Activated CD4-positive, alpha-beta T cell treated with anti-CD3 and anti-CD28 coated beads, Interleukin-2, Interleukin-6, amounts not matched to agents 100 ng/mL and 50 ng/mL, durations not matched to agents 16 hours and 8 hours (primary cell): ENCODE measurements around the gene MYO3B.
"Not testable (repeated sequence)": the region's sequence is repeated elsewhere in the genome, so short reads cannot be mapped to it uniquely, and the experiment has no call there.

Experiments used
- DNase-seq: peaks from one replicate; pipeline ENCODE4 v3.0.0-alpha.2; 2020

MYO3B gene

DNA sequence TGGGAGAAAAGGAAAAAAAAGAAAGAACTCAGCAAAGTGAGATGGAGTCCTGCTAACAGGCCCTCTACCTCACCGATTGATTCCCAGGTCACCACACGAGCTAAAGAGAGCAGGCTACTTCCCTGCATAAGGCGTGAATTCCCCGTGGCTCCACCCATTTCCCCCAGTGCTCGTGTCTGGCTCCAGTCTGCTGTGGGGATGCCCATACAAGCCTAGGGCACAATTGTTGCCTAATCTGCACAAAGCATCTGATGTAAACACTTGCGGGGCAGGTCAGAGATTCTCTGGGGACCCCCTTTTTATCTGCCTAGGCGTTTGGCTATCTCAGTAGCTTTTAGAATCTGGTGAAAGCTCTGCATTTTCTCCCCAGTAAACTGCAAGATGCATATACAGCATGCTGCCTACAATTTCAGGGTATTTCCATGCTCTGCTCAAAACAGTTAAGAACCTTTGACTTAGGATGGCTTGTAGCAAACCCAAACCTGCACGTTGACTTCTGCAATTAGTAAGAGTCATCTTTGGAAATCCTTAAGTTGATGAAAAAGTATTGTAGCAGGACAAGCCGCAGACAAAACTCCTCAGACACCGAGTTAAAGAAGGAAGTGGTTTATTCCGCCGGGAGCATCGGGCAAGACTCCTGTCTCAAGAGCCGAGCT lies 34.8 kb downstream of the MYO3B start:
- no peak for DNase-seq

DNA sequence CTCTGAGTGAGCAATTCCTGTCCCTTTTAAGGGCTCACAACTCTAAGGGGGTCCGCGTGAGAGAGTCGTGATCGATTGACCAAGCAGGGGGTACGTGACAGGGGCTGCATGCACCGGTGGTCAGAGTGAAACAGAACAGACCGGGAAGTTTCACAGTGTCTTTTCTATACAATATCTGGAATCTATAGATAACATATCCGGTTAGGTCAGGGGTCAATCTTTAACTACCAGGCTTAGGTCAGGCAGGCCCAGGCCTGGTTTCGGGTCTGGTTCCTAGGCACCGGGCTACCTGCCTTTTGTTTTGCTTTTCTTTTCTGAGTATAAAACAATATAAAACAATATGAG lies 35.3 kb downstream of the MYO3B start:
- not testable (repeated sequence) for DNase-seq

DNA sequence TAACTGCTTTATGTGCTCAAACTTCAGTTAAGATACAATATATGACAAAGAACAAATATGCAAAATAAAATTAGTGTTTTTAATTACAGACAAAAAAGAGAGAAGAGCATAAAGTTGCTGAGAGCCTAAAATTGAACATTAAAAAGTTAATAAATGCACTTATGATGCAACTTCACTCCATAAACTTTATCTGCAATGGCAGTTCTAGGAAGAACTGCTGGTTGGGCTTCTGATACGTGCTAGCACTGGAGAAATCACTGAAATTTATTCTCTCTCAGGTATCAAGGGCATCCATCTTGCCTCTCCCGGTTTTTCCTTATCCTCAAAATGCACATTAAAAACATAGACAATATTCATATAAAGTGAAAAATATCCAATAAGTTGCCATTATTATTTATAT lies 35.7 kb downstream of the MYO3B start:
- DNase-seq: no peak

DNA sequence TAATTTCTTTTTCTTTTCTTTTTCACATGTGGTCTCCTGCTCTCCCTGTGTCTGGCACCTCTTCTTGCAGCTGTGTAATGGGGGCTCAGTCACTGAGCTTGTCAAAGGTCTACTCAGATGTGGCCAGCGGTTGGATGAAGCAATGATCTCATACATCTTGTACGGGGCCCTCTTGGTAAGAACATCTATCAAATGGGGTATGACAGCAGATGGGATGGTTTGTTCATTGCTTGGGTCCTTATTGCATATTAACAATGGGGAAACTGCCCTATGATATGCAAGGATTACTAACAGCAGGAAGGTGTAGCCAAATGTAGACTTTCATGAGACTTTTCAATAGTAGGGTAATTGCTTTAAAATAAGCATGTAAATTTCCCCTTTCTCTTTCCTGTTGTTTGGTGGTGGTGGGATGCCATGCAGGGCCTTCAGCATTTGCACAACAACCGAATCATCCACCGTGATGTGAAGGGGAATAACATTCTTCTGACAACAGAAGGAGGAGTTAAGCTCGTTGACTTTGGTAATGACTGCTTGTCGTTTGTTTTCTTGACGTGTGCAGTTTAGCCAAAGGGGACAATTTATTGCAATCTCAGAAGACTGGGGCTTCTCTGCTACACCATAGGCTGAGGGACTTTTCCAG lies 36.5 kb downstream of the MYO3B start:
- DNase-seq: no peak

DNA sequence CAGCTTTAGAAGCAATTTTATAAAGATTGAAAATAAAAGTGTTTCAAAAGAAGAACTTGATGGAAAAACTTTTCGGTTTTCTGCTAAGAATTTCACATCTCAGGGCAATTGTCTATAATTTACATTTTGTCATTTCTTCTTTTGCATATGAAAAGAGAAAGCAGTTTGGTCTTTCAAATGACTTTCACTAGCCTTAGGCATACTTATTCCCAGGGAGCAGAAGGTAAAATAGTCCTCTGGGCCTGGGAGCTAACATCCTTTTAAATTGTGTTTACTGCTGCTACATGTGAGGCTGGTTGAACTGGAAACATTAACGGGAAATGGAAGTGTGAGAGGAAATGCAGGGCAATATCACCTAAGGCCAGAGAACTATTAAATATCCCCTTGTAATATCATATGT lies 37.1 kb downstream of the MYO3B start:
- DNase-seq: no peak

DNA sequence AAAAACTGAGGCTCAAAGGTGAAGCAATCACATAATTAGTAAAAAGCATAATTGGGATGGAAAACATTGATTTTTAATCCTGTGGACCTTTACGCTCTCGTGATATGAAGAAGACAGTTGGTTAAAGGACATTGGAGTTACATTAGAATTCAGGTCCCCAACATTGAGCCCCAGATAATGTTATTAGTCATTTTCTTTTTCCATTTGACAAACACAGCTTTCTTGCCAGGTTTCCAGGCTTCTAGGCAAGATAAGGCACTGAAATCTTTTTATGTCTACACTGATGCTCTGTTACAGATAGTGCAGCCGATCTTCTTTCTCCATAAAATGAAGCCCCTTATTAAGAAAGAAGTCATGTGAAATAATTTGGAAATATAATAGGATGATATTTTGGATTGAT lies 38.5 kb downstream of the MYO3B start:
- no peak for DNase-seq

DNA sequence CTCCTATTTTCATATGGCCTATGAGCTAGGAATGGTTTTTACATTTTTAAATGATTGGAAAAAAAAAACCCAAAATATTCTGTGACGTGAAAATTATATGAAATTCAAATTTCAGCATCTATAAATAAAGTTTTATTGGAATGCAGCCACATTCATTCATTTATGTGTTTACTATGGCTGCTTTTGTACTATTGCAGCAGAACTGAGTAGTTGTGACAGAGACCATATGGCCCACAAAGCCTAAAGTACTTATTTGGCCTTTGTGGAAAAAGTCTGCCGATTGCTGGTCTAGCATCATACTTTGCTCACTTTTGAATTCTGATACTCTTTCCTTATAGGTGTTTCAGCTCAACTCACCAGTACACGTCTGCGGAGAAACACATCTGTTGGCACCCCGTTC lies 39.0 kb downstream of the MYO3B start:
- DNase-seq: no peak

DNA sequence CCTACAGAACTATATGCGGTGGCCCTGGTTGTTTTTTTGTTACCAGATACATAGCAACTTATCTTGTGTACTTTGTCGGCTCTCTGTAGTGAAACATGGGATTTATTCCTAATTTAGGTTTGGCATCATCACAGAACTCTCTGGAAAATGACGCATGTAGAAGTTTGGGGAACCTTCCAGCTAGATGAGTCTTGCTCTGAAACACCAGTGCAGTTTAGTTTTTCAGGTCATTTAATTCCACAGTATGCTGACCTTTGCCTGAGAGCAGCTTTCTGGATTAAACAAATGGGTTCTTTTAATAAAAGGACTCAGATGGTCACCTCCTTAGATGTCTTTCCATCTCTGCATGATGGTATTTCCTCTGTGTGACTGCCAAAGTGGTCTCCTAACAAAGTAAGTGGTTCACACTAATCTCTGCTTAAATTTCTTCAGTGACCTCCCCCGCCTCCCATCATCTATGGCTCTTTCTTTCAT lies 39.9 kb downstream of the MYO3B start:
- no peak for DNase-seq

DNA sequence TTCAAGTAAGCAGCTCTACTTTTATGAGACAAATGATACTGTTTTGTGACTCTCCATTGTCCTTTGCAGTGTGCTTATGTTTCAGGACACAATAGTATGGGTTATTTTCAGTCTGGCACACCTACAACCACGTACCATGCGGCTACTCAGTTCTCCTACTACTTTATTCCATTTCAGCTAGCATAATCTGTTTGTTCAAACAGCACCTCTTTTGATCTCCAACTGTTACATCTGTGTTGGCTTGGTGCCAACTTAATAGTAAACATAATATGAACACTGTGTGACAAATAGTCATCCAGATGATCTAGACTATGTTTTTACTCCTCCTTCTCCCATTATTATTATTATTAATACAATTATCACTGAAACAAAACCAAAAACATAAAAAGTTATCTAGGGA lies 40.5 kb downstream of the MYO3B start:
- no peak for DNase-seq

DNA sequence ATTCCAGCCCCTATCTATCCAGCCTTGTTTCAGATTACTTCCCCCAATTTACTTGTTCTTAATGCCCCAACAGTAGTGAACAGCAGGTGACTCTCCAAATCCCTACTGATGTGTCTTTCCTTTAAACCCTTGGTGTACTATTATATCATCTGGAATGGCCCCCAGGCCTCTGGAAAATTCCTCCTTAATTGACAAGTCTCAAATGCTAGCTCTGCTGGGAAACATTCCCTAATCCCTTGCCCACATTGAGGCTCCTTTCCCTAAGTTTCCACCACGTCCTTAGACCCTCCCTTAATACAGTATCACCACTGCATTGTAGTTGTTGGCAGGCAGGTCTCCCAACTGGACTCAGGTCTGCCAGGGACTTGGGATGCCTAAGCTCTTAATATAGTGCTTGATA lies 41.0 kb downstream of the MYO3B start:
- DNase-seq: no peak

DNA sequence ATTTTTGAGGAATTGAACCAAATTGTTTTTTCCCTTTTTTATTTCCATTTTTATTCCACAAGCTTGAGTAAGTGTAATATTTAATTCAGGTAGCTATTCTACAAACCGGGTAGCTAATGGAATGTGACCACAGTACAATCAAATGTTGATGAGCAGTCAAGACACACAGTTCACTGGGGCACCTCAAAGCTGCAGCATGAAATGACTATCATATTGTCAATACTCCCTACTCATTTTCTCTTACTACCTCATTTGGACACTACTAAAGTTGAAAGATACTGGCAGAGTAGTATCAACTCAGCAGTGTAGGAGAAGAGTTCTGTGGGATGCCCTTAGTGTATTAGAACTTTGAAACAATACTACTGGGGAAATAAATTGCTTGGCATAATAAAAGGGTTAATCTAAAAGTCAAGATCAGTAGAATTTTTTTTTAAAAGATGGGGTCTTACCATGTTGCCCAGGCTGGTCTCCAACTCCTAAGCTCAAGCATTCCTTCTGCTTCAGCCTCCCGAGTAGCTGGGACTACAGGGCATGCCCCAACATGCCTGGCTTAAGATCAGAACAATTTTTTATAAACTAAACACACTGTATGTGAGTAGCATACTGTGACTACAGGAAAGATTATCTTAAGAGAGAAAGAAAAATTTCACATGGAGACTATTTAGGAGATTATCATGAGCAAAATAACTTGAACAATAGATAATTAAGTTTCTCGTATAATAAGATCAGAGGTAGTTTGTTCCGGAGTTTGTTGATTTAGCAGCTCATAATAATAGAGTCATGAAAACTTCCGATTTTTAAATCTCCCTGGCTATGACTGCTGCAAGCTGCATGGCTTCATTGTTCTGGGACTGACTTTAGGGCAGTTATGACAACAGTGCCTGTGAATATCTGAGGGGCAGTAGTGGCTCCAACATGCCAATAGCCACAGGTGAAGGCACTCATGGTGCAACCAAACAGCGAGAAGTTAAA lies 43.7 kb downstream of the MYO3B start:
- no peak for DNase-seq

DNA sequence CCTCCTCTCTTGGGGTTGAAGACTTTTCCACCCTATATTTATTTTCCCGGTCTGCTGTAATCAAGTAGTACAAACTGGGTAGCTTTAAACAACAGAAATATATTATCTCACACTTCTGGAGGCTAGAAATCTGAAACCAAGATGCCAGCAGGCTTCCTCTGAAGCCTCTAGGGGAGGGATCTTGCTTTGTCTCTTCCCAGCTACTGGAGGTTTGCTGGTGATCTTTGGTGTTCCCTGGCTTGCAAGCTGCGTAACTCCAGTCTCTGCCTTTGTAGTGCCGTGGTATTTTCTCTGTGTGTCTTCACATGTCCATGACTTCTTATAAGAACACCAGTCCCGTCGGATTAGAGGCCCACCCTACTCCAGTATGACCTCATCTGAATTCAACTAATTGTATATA lies 44.4 kb downstream of the MYO3B start:
- DNase-seq: no peak

DNA sequence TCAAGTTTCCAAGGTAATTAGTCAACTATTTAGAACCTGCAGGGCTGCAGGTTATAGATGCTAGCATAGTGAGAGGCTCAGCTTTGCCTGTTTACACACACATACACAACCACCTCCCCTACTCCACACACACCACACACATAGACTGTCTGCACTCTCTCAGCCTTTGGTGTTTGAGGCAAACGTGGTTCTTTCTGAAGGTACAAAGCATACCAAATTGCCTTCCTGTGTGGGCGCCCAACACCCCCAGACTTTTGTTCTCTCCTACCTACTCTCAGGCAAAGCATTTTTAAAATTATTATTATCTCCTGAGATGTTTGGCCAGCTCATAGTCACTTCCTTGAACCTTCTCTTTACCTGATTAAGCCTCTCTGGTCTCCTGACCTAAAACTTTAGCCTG lies 44.9 kb downstream of the MYO3B start:
- no peak for DNase-seq

DNA sequence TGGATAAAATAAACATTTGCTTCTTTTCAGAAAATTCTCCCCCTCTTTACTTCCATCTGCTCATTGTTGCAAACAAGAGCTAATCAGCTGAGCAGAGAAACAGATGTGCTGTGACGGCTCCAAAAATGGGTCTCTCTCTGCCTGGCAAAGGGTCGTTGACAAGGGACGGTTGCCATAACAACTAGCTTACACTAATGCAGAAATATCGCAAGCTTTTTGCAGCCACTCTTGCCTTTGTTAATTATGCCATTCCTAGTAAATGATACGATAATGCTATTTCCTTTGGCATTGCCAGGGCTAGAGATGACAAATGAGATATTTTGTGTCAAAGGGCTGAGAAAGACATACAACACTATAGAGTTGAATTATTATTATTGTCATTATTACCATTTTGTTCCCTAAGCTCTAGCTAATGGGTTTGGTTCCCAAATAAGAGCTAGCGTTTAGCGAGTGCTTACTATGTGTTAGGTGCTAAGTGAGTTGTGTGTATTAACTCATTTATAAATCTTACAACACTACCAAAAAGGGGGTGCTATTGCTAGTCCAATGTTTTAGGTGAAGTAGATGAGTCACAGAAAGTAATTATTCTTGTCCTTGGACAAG lies 46.8 kb downstream of the MYO3B start:
- DNase-seq: no peak

DNA sequence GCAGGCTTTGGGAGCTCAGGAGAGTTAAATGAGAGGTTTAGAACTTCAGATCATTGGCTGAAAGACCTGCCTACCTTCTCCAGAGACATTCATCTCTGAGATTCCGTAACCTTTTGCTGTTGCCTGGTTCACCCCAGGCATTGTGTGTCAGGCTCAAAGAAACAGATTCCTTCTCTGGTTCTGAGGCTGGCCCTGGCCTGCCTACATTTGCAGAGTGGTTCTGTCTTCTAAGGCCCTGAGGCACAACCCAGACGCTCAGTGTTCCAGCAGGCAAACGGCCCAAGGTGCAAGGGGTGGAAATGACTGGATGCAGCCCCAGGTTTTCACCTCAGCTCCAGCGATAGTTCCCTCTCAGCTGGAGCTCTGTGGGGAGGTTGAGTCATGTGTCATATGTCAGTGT lies 48.3 kb downstream of the MYO3B start:
- DNase-seq: no peak

DNA sequence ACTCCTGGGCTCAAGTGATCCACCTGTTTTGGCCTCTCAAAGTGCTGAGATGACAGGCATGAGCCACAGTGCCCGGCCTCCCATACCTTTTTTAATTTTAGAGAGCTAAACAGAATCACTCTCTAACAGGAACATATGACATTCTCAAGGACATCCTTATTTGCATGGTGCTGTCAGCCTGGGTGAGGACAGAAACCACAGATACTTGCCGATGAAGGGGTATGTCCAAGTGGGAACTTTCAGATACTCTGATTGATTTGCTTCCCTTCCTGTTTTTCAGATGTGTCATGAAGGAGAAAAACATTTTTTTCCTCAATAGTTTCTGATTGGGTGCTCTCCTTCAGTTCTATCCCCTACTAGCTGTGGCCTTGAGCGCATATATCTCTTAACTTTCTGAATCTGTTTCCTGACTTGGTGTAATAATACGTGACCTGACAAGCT lies 49.6 kb downstream of the MYO3B start:
- no peak for DNase-seq

DNA sequence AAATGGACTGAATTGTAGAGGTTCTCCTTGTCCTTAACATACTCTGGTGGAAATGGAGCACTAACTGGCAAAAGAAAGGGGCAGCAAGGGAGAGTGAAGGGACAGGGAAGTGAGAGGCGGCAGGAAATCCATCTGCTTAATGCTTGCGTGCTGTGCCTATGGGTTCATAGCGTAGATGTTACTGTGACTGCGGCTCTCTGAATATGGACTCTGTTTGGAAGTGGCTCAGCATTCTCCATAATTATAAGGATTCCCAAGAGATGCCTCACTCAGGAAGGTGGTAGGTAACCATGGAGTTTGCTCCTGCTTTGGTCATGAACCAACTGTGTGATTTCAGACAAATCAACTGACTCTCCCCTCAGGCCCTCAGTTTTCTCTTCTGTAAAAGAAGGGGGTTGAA lies 50.0 kb downstream of the MYO3B start:
- DNase-seq: no peak

DNA sequence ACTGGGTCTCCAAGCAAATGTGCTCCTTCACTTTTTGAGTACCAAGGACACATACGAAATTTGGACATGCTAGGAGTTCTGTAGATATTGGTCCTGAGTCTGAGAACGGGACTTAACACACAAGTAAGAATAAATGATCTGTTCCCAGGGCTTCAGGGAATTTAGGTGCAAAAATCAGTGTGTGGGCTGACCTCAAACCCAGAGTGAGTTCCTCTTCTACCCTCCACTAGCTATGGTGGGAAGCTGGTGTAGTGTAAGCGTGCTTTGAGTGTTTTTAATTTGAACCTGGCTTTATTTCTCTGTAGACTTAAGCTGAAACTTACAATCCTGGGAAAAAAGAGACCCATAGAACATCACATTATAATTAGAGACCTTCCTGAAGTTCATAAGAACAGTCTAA lies 50.5 kb downstream of the MYO3B start:
- DNase-seq: no peak

DNA sequence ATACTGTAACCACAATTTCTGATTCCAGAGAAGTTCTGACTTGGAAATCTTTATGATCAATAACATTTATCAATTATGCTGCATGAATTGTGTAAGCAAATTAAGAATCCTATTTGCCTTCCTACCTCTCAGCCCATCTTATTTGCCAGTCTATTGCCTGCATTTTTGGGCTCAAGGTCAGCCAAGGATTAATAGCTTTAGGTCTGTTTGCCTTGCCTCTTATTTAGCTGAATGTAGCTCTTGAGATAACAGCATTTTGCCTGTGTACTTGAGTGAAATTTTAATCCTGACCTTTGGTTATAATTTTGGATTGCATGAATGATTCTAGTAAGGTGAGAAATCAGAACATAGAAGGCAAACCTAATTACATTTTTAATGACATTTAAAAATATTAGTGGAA lies 51.2 kb downstream of the MYO3B start:
- DNase-seq: no peak

DNA sequence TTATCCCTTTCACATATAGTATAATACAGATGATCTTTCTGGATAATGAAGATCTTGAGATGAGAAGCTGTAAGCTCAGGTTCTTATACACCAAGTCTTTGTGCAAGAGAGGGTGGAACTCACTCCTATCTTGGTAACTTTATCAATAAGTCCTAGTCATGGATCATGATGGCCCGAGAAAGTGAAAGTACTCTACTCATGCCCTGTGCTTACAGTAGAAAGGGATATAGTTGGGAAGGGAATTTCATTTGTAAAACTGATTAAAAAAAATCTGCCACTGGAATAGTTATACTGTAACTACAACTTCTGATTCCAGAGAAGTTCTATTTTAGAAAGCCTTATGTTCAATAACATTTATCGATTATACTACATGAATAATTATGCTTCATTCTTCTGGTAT lies 51.8 kb downstream of the MYO3B start:
- no peak for DNase-seq

DNA sequence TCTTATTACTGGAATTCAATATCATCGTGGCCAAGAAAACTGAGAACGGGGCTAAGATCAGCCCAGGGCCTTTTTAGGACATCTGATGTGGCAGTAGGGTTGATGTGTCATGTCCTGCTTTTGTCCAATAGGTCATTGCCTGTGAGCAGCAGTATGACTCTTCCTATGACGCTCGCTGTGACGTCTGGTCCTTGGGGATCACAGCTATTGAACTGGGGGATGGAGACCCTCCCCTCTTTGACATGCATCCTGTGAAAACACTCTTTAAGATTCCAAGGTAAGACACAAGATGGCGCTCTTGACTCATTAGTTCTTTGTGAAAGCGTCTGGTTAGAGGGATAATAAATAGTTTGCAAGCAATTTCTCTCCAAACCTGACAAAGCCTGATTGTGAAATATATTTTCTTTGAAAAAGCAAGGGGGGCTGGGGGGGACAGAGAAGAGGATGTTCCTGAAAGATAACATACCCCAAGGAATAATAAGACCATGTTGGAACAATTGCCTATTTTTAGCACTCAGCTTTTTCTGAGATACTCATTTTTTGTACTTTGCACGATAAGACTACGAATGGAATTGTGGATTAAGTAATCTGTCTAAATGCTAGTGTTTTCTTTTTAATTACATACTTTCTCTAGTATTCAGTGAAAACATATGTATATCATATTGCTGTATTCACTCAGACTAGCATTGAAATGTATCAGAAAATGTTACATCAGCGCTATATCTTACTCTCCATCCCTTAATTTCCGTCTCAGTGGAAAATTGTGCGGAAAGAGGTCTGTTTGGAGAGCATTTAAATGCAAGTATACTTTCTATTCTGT lies 58.1 kb downstream of the MYO3B start:
- DNase-seq: peak; percentile 46

DNA sequence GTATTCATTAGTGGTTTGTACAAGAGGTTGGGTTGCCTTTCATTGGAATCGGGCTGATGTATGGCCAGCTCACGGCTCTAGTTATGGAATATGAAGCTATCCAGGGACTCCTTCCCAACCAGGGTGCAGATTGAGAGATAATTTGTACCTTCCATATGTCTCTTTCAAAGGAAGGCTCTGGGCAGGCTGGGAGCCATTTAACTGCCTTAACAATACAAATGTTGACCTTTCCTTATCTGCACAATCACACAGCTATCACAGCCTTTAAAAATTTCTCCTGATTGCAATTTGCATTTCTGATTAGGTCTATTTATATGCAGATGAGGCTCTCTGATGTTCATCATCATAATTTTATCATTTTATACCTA lies 58.7 kb downstream of the MYO3B start:
- no peak for DNase-seq
